Esophagus (tissue), 2 donors: ENCODE measurements around the gene CIBAR2. TPM values are rescaled to one million over a fixed set of nuclear protein-coding genes. Genes with fewer than 3 reads are reported as not detected.

Experiments used
- H3K27ac ChIP-seq, 2 donors: one replicate each; pipeline ENCODE4 v1.5.1; 2013; ENCODE audit warnings: low read depth in 2 of 2, mild to moderate bottlenecking in 2 of 2, inconsistent platforms in 1 of 2, low read length in 1 of 2, moderate library complexity in 1 of 2
- H3K27me3 ChIP-seq, 2 donors: one replicate each; pipeline ENCODE4 v1.6.1; 2013; ENCODE audit warnings: low read length in 2 of 2, control low read depth in 1 of 2, mild to moderate bottlenecking in 1 of 2; ENCODE audit not compliant: insufficient read depth in 2 of 2, control insufficient read depth in 1 of 2
- H3K36me3 ChIP-seq, 2 donors: one replicate each; pipeline ENCODE4 v1.6.1; 2013; ENCODE audit warnings: low read length in 1 of 2; ENCODE audit not compliant: control insufficient read depth in 2 of 2, insufficient read depth in 2 of 2
- H3K4me1 ChIP-seq, 2 donors: one replicate each; pipeline ENCODE4 v1.6.1; 2013; ENCODE audit warnings: low read length in 1 of 2; ENCODE audit not compliant: control insufficient read depth in 2 of 2, insufficient read depth in 2 of 2
- H3K4me3 ChIP-seq, 2 donors: one replicate each; pipeline ENCODE4 v1.5.1; 2013; ENCODE audit warnings: low read length in 2 of 2, mild to moderate bottlenecking in 2 of 2, low read depth in 1 of 2, moderate library complexity in 1 of 2
- H3K9me3 ChIP-seq, 2 donors: one replicate each; pipeline ENCODE4 v1.6.1; 2013; ENCODE audit warnings: mild to moderate bottlenecking in 2 of 2, low read depth in 1 of 2, low read length in 1 of 2, moderate library complexity in 1 of 2; ENCODE audit not compliant: control insufficient read depth in 2 of 2, insufficient read depth in 1 of 2
- WGBS, 2 donors: extraction: QIAGEN DNeasy Blood & Tissue Kit; methylation state at CpG; one replicate each; pipeline ENCODE4 v1.1.7; 2013; 5-methylcytosine and 5-hydroxymethylcytosine counted together
- polyA plus RNA-seq, 2 donors: library from polyadenylated mRNA; stranded (reverse); fragments of 200-250 nt; gene quantifications; one replicate each; pipeline ENCODE4 v1.2.3, GENCODE V29; 2013
- donor health status: healthy with polysubstance abuse.
- donor health status: Bipolar disorder and iron deficiency.

Gene CIBAR2
- polyA plus RNA-seq, 2 donors, result not detected

DNA sequence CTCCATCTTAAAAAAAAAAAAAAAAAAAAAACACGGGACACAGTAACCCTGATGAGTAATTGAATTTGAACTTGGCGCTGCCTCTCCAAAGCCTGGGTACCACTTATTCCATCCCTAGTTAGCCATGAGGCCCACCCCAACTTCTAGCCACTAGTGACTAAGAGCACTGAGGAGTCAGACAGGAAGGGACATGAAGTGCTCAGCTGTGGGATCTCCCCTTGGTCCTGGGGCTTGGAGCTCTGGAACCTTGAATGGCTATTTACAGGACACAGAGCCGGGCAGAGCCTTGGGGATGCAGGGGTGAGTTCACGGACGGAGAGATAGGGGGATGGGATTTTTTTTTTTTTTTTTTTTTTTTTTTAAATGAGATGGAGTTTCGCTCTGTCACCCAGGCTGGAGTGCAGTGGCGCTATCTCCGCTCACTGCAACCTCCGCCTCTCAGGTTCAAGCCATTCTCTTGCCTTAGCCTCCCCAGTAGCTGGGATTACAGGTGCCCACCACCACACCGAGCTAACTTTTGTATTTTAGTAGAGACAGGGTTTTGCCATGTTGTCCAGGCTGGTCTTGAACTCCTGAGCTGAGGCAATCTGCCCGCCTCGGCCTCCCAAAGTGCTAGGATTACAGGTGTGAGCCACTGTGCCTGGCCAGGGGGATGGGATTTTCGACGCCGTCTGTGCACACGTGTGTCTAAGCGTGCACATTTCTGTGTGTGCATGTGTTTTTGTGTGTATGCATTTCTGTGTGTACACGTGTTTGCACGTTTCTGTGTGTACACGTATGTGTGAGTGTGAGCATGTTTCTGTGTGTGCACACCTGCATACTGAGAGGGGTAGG lies 20.4 kb upstream of the CIBAR2 start:
- peaks cover 0 to 14% of the 10 kb centered on the region in 2 donors for H3K4me1 ChIP-seq

DNA sequence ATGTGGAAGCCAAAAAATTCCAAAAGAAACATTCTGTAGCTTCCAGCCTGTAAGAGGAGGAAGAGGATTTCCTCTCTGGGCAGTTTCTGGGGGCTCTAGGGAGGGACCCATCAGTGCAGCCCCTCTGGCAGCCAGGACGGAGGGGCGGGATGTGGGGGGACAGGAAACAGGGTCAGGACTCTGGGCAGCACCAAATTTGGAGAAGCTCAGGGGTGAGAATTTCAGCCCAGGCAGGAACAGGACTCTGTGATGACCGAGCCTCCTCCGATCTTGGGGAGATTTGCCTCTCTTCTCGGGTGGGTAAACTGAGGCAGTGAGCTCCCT lies 18.4 kb upstream of the CIBAR2 start:
- Histone ChIP-seq H3K9me3 (no peaks in the 10 kb centered on the region), H3K36me3 (no peaks in the 10 kb centered on the region), H3K27ac (peak overlapping the region; percentile 66 to 70), H3K4me3 (no peak overlapping the region), H3K27me3 (no peaks in the 10 kb centered on the region), H3K4me1 (peaks cover 2 to 3% of the 10 kb centered on the region in 2 donors)
- WGBS, 2 donors, result 55 to 67% methylated on average over 5 of the region's 5 CpGs

More for the DNA sequence above, 20.4 kb upstream of the CIBAR2 start:
- Histone ChIP-seq H3K36me3 (no peaks in the 10 kb centered on the region), H3K27me3 (no peaks in the 10 kb centered on the region), H3K9me3 (peaks cover 0 to 2% of the 10 kb centered on the region in 2 donors), H3K4me3 (no peak overlapping the region), H3K27ac (no peak overlapping the region)
- 90 to 94% methylated on average over 20 of the region's 20 CpGs for WGBS, 2 donors

DNA sequence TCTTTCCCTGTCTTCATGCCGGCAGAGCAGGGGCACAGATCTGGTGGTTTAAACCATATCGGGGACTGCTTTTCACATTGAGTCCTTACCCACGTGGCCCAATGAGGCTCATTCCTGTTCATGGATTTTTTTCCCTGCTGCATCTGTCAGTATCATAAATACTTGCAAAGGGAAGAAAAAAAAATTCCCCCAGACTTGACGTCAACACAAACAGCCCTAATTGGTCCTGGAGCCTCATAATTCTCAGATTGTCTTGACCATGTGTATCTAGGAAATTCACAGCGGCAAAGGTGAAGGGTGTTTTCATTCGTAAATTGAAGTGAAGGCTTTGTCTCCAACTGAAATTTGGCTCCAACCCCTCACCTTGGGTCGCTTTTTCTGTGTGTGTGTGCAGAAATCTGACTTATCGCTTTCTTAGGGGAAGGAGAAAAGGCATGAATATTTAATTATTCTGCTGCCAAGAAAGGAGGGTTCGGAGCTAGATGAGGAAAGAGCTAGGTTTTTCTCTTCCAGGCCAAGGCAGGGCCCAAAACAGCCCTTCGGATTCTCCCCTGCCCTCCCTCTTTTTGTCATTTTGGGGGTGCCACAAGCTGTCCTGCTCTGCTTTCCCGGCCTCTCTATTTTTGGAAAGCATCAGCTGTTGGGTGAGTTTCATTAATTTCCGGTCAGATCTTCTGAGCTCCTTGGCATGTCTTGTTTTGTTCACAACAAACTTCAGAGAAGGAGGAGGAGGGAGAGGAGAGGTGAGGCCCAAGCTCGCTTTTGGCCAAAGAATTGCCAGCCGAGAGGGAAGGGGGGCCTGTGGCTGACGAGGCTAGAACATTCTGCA lies 17.8 kb upstream of the CIBAR2 start:
- H3K4me3 ChIP-seq, result no peak overlapping the region
- no peaks in the 10 kb centered on the region for H3K9me3 ChIP-seq
- H3K4me1 ChIP-seq, result peaks cover 2 to 3% of the 10 kb centered on the region in 2 donors
- H3K36me3 ChIP-seq, result no peaks in the 10 kb centered on the region
- H3K27me3 ChIP-seq, result no peaks in the 10 kb centered on the region
- WGBS, 2 donors, result 39 to 47% methylated on average over 15 of the region's 15 CpGs
- H3K27ac ChIP-seq, result peak overlapping the region; percentile 66 to 70

DNA sequence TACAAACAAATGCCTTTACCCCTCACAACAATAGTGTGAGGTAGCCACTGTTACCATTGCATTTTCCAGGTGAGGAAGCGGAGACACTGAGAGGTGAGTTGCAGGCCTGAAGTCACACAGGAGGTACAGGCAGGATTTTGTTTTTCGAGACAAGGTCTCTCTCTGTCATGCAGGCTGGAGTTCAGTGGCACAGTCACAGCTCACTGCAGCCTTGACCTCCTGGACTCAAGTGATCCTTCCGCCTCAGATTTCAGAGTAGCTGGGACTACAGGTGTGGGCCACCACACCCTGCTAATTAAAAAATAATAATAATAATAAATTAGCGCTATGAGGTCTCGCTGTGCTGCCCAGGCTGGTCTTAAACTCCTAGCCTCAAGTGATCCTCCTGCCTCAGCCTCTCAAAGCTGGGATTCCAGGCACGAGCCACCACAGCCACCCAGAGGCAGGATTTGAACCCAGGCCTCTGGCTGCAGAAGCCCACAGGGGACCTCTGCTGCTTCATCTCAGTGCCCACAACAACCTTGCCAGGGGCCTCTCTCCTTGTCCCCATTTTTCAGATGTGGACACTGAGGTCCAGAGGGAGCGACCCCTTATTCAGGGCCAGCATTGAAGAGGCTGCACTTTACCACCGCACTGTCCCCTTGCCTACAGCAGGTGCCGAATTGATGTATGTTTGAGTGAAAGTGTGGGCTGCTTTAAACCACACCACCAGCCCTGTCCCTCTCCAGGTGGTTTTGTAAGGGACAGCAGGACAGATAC lies 16.0 kb upstream of the CIBAR2 start:
- 84 to 92% methylated on average over 9 of the region's 9 CpGs for WGBS, 2 donors
- peaks cover 2% of the 10 kb centered on the region in 2 donors for H3K4me1 ChIP-seq
- H3K27me3 ChIP-seq, result no peaks in the 10 kb centered on the region
- H3K36me3 ChIP-seq, result no peaks in the 10 kb centered on the region
- H3K4me3 ChIP-seq, result no peak overlapping the region
- H3K9me3 ChIP-seq, result no peaks in the 10 kb centered on the region
- H3K27ac ChIP-seq, result no peak overlapping the region

DNA sequence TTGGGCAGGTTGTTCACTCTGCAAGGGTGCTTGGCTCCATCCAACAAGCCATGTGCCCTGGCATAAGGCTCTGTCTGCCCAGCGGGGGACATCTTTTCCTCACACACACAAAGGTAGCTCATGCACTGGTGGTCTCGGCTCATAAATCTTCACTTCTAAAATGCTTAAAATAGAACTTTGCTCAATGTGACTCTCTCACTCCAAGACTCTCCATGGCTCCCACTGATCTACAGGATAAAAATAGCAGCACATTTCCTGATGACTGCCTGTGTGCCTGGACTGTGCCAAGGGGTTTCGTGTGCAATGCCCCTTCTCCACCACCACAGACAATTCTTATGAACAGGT lies 15.1 kb upstream of the CIBAR2 start:
- Histone ChIP-seq H3K27ac (no peak overlapping the region), H3K9me3 (no peaks in the 10 kb centered on the region), H3K4me1 (peaks cover 2% of the 10 kb centered on the region in 2 donors), H3K4me3 (no peak overlapping the region), H3K36me3 (no peaks in the 10 kb centered on the region), H3K27me3 (no peaks in the 10 kb centered on the region)
- WGBS, 2 donors, result 80 to 87% methylated on average over 3 of the region's 3 CpGs

DNA sequence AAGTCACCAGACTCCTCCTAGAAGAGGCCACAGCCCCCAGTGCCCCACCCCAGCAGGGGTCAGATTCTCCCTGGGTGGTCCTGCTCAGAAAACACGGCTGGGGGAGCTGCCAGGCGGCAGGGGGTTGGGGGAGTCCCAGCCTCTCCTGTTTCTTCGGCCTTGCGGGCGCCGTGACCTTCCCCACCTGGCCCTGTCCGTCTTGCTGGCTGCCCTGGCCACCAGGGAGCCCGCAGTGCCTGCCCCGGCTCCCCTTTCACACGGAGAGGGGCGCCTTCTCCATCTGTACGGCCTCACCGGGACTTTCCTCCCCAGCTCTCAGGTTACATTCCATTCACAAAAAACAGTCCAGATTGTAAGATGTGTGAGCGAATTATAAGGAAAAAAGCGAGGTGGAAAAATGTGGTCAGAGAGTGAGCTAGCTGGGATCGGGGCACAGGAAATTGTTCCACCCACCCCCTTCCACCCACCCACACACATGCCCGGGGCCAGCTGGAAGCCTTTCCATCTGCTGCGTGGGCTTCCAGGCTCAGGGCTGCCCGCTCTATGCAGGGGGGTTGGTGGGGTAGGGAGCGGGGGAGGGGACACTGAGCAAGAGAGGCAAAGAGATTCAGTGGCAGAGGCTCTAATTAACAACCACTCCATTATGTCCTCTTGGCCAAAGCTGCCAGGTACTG lies 14.6 kb upstream of the CIBAR2 start:
- no peaks in the 10 kb centered on the region for H3K27me3 ChIP-seq
- WGBS, 2 donors, result 19 to 22% methylated on average over 20 of the region's 20 CpGs
- no peaks in the 10 kb centered on the region for H3K36me3 ChIP-seq
- no peak overlapping the region for H3K27ac ChIP-seq
- H3K4me3 ChIP-seq, result no peak overlapping the region
- no peaks in the 10 kb centered on the region for H3K9me3 ChIP-seq
- H3K4me1 ChIP-seq, result peaks cover 2% of the 10 kb centered on the region in 2 donors

DNA sequence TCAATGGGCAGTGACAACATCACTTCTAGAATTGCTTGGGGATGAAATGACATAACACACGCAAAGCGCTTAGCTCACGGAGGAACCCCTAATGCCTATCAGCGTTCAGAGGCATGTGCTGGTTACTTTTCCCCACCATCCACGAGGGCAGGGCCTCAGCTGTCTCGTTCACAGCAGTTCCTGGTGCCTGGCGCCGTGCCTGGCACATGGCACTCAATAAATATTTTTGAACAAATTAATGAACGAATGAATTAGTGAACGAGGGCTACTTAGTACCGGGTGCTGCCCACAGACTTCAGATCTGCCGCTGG lies 14.1 kb upstream of the CIBAR2 start:
- Histone ChIP-seq H3K27me3 (no peaks in the 10 kb centered on the region), H3K4me3 (no peak overlapping the region), H3K4me1 (peaks cover 2 to 3% of the 10 kb centered on the region in 2 donors), H3K9me3 (no peaks in the 10 kb centered on the region), H3K36me3 (no peaks in the 10 kb centered on the region), H3K27ac (no peak overlapping the region)
- 62 to 63% methylated on average over 12 of the region's 12 CpGs for WGBS, 2 donors

DNA sequence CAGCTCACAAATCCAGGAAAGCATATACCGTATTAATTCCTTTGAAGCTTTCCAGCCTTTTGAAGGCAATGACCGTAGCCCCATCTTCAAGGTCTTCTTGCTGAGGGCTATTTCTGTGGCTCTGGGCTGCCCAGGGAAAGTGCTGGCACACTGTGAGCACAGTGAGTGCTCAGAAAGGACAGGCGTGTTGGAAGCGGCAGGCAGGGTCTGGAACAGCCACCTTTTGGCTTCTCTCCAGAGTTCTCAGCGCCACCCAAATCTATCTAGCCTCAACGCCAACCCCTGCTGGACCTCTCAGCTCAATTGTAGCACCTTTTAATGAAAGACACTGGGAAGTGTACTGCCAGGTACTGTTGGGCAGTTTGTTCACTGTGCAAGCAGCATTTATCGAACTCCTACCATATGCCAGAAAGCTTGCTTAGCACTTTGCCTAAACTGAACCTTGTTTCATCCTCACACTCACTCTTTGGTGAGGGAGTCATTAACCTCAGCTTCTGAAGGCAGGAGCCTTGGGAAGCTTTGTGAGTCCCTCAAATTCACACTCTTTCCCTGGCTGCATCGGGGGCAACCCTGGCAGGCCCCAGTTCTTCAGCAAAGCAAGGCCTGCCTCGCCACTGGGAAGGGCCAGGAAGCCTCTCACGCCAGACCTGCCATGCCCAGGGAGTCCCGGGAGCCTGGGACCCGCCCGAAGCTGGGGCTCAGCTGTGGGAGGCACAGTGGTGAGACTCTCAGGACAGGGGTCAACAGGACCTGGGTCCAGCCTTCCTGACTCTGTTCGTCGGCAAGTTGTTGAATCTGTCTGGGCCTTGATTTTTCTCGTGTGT lies 13.5 kb upstream of the CIBAR2 start:
- Histone ChIP-seq H3K36me3 (no peaks in the 10 kb centered on the region), H3K4me3 (no peak overlapping the region), H3K27me3 (no peaks in the 10 kb centered on the region), H3K4me1 (peaks cover 2 to 4% of the 10 kb centered on the region in 2 donors), H3K27ac (no peak overlapping the region), H3K9me3 (no peaks in the 10 kb centered on the region)
- WGBS, 2 donors, result 71 to 76% methylated on average over 16 of the region's 16 CpGs
